NCI-H774 (cell line): Measurements from ENCODE around the gene CTNNA2.

Source experiments
- DNase-seq: peaks from one replicate; lab custom pipeline; 2025; lab: John Stamatoyannopoulos, UW

The CTNNA2 gene

GRCh38 chr2:80217446-80217845 is 704.6 kb downstream of the CTNNA2 start:
- no peak for DNase-seq

GRCh38 chr2:80222644-80223043 is 709.8 kb downstream of the CTNNA2 start:
- DNase-seq: no peak

- DNase-seq: no peak
Observed at GRCh38 chr2:80231421-80231820, 718.6 kb downstream of the CTNNA2 start.

GRCh38 chr2:80233333-80233732 is 720.5 kb downstream of the CTNNA2 start:
- no peak for DNase-seq

- no peak for DNase-seq
Observed at GRCh38 chr2:80238692-80239469, 726.0 kb downstream of the CTNNA2 start.

GRCh38 chr2:80242355-80242910 is 729.6 kb downstream of the CTNNA2 start:
- no peak for DNase-seq

GRCh38 chr2:80244905-80245584 is 732.2 kb downstream of the CTNNA2 start:
- DNase-seq: no peak

- no peak for DNase-seq
Observed at GRCh38 chr2:80246534-80246933, 733.7 kb downstream of the CTNNA2 start.

GRCh38 chr2:80247339-80247738 is 734.5 kb downstream of the CTNNA2 start:
- no peak for DNase-seq

GRCh38 chr2:80248146-80248545 is 735.3 kb downstream of the CTNNA2 start:
- no peak for DNase-seq

GRCh38 chr2:80252294-80252986 is 739.6 kb downstream of the CTNNA2 start:
- DNase-seq: no peak

- DNase-seq: no peak
Observed at GRCh38 chr2:80255918-80256781, 743.3 kb downstream of the CTNNA2 start.

- DNase-seq: no peak
Observed at GRCh38 chr2:80256782-80257167, 743.9 kb downstream of the CTNNA2 start.

- no peak for DNase-seq
Observed at GRCh38 chr2:80257450-80257849, 744.6 kb downstream of the CTNNA2 start.

GRCh38 chr2:80258341-80258740 is 745.5 kb downstream of the CTNNA2 start:
- DNase-seq: no peak

GRCh38 chr2:80258793-80259192 is 745.9 kb downstream of the CTNNA2 start:
- DNase-seq: no peak

- no peak for DNase-seq
Observed at GRCh38 chr2:80259292-80259691, 746.4 kb downstream of the CTNNA2 start.

GRCh38 chr2:80266231-80266630 is 753.4 kb downstream of the CTNNA2 start:
- no peak for DNase-seq

- DNase-seq: no peak
Observed at GRCh38 chr2:80269806-80270205, 757.0 kb downstream of the CTNNA2 start.

GRCh38 chr2:80280598-80280997 is 767.7 kb downstream of the CTNNA2 start:
- no peak for DNase-seq

- no peak for DNase-seq
Observed at GRCh38 chr2:80281049-80281448, 768.2 kb downstream of the CTNNA2 start.

GRCh38 chr2:80288576-80288975 is 775.7 kb downstream of the CTNNA2 start:
- DNase-seq: no peak
